Measurements from ENCODE around the gene ANKRD50.

DNA sequence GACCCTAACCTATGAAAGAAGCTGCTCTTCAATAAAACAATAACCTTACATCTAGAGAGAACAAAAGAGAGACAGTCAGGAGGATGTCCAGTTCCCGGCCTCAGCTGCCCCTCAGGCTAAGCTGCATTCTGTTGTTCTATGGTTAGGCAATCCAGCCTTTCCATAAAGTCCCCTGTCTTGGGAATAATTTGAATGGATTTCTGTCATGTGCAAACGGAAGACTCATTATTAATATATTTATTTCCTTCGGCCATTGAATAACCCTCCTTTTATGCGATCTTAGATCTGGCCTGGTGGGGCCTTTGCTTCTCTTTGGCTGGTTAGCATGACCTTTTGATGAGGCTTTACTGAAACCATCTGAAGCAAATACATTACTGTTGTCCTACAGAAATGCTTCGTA is 80.1 kb downstream of the ANKRD50 start:
- TF ChIP-seq, protein P1, sequence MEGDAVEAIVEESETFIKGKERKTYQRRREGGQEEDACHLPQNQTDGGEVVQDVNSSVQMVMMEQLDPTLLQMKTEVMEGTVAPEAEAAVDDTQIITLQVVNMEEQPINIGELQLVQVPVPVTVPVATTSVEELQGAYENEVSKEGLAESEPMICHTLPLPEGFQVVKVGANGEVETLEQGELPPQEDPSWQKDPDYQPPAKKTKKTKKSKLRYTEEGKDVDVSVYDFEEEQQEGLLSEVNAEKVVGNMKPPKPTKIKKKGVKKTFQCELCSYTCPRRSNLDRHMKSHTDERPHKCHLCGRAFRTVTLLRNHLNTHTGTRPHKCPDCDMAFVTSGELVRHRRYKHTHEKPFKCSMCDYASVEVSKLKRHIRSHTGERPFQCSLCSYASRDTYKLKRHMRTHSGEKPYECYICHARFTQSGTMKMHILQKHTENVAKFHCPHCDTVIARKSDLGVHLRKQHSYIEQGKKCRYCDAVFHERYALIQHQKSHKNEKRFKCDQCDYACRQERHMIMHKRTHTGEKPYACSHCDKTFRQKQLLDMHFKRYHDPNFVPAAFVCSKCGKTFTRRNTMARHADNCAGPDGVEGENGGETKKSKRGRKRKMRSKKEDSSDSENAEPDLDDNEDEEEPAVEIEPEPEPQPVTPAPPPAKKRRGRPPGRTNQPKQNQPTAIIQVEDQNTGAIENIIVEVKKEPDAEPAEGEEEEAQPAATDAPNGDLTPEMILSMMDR (IDR thresholded peaks at IDR 0.05), result no peak
- TF ChIP-seq POLR2A (IDR thresholded peaks at IDR 0.05), result no peak
